Breast epithelium (tissue), 4 donors: Measurements from ENCODE around the gene POLDIP2. TPM values are rescaled to one million over a fixed set of nuclear protein-coding genes. Genes with fewer than 3 reads are reported as not detected.

Experiments
- DNase-seq, 2 donors: peaks; one replicate each; pipeline ENCODE4 v3.0.0-alpha.2; 2019; ENCODE audit warnings: low spot score in 2 of 2
- H3K27ac ChIP-seq, 2 donors: fragments of 200-600 bp; sonication (generic) in 1 of 2; one replicate each; pipeline ENCODE4 v1.5.1; 2016 to 2019; ENCODE audit warnings: mild to moderate bottlenecking in 1 of 2
- H3K27me3 ChIP-seq, 2 donors: fragments of 200-600 bp; sonication (generic) in 1 of 2; one replicate each; pipeline versions ENCODE4 v1.5.1 to v1.6.0; 2017 to 2019; ENCODE audit warnings: control low read depth in 1 of 2, mild to moderate bottlenecking in 1 of 2
- H3K36me3 ChIP-seq: fragments of 200-600 bp; one replicate; pipeline ENCODE4 v1.5.1; 2019
- H3K4me1 ChIP-seq, 2 donors: fragments of 200-600 bp; sonication (generic); one replicate each; pipeline ENCODE4 v1.5.1; 2016 to 2019; ENCODE audit warnings: control low read depth in 1 of 2
- H3K4me3 ChIP-seq, 3 donors: fragments of 200-600 bp; sonication (generic); 1 replicate in 2 of 3; 2 replicates in 1 of 3; pipeline ENCODE4 v1.5.1; 2016 to 2019; ENCODE audit warnings: mild to moderate bottlenecking in 3 of 3, moderate library complexity in 2 of 3
- H3K9me3 ChIP-seq, 2 donors: fragments of 200-600 bp; sonication (generic) in 1 of 2; one replicate each; pipeline ENCODE4 v1.5.1; 2016 to 2019; ENCODE audit warnings: control low read depth in 1 of 2
- POLR2A ChIP-seq: fragments of 450-650 bp; IDR thresholded peaks from one replicate; pipeline ENCODE4 v1.6.1; 2016; ENCODE audit warnings: antibody characterized with exemption, mild to moderate bottlenecking, moderate library complexity
- POLR2AphosphoS5 ChIP-seq, 3 donors: sonication (generic); formaldehyde crosslinking; IDR thresholded peaks; one replicate each; pipeline ENCODE4 v1.6.1; 2017; ENCODE audit warnings: antibody characterized with exemption in 3 of 3
- intact Hi-C: fragments of 100-400 bp; cut with DNase I; formaldehyde crosslinking; loops from one replicate; pipeline ENCODE4 v1.15.1; 2023; ENCODE audit warnings: low total_unique reads
- total RNA-seq, 3 donors: library from RNA; depleted of rRNA; stranded (reverse); fragments of >200 nt; gene quantifications; one replicate each; pipeline ENCODE4 v1.1.0, GENCODE V29; 2016
- TF ChIP-seq, protein P1 (sequence below), 3 donors: fragments of 450-650 bp; IDR thresholded peaks; one replicate each; pipeline ENCODE4 v1.5.1; 2016 to 2017; ENCODE audit warnings: antibody characterized with exemption in 3 of 3, mild to moderate bottlenecking in 3 of 3, moderate library complexity in 3 of 3

Gene POLDIP2, protein sequence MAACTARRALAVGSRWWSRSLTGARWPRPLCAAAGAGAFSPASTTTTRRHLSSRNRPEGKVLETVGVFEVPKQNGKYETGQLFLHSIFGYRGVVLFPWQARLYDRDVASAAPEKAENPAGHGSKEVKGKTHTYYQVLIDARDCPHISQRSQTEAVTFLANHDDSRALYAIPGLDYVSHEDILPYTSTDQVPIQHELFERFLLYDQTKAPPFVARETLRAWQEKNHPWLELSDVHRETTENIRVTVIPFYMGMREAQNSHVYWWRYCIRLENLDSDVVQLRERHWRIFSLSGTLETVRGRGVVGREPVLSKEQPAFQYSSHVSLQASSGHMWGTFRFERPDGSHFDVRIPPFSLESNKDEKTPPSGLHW
- total RNA-seq = 10 to 100 TPM; 64.5 to 85.0 (median 69.8) TPM

DNA sequence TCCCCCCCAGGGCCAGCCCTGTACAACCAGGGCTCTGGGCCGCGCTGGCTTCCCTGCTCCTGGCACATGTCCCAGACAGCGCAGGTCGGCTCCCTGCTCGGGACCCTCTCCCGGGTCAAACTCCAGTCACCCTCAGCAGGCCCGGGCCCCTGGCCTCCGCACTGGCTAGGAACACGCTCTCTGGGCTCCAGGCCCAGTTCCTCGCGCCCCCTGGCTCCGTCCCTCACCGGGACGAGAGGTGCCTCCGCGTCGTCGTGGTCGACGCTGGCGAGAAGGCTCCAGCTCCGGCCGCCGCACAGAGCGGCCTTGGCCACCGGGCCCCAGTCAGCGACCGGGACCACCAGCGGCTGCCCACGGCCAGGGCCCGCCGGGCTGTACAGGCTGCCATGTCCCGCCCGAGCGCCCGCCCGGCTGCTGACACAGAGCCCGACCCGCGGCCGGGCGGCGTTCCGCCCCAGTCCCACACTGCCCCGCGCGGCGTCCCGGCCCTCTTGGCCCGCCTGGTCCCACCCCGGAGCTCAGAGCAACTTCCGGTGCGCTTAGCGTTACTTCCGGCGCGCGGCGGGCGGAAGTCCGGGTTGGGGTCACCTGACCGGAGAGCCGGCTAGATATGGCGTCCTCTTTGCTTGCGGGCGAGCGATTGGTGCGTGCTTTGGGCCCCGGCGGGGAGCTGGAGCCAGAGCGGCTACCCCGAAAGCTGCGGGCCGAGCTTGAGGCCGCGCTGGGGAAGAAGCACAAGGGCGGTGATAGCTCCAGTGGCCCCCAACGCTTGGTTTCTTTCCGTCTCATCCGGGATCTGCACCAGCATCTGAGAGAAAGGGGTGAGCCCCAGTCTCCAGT is at the start of gene POLDIP2:
Gene POLDIP2 (minus strand): TSS at position 467 of the 840 bp plus-strand sequence. CDS start 79 bp downstream, at position 388.
- no peaks in the 10 kb centered on the region for H3K9me3 ChIP-seq
- peak within 1 kb of the TSS; percentile 90 to 91 for H3K27ac ChIP-seq
- TF ChIP-seq POLR2AphosphoS5 (IDR thresholded peaks at IDR 0.05) (peak; percentile 91 to 94 (median 93)), POLR2A (peak; percentile 65)
- TF ChIP-seq, protein P1, sequence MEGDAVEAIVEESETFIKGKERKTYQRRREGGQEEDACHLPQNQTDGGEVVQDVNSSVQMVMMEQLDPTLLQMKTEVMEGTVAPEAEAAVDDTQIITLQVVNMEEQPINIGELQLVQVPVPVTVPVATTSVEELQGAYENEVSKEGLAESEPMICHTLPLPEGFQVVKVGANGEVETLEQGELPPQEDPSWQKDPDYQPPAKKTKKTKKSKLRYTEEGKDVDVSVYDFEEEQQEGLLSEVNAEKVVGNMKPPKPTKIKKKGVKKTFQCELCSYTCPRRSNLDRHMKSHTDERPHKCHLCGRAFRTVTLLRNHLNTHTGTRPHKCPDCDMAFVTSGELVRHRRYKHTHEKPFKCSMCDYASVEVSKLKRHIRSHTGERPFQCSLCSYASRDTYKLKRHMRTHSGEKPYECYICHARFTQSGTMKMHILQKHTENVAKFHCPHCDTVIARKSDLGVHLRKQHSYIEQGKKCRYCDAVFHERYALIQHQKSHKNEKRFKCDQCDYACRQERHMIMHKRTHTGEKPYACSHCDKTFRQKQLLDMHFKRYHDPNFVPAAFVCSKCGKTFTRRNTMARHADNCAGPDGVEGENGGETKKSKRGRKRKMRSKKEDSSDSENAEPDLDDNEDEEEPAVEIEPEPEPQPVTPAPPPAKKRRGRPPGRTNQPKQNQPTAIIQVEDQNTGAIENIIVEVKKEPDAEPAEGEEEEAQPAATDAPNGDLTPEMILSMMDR (IDR thresholded peaks at IDR 0.05) = no peak

DNA sequence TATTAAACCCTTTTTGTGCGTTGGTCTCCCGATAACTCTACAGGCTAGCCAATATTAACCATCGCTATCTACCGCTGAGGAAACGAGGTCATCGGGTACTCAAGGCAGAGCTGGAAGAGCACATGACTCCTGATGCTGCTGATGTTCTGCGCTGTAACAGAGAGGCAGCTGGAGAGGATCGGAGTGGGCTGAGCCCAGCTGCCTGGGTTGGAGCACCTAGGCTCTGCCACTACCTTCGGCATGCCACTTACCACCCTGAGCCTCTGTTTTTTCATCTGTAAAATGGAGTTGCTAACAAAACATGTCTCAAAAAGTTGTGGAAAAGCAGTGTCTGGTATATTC is 49.1 kb upstream of the POLDIP2 start:
- H3K4me3 ChIP-seq = peak overlapping the region; percentile 72 to 99 (median 83)
- H3K27ac ChIP-seq = peak overlapping the region; percentile 63 to 86
- H3K27me3 ChIP-seq = no peaks in the 10 kb centered on the region
- TF ChIP-seq POLR2A (no peak), POLR2AphosphoS5 (IDR thresholded peaks at IDR 0.05) (no peak)
- TF ChIP-seq, protein P1 (IDR thresholded peaks at IDR 0.05) = no peak
- intact Hi-C loops = no loop called here
- no peaks in the 10 kb centered on the region for H3K36me3 ChIP-seq
- peaks cover 0 to 3% of the 10 kb centered on the region in 2 donors for H3K4me1 ChIP-seq
- H3K9me3 ChIP-seq = no peaks in the 10 kb centered on the region
- no peak for DNase-seq

More for the DNA sequence above, at the start of gene POLDIP2:
- peak within 1 kb of the TSS; percentile 87 to 100 (median 93) for H3K4me3 ChIP-seq
- intact Hi-C loops = no loop called here
- peaks cover 0 to 19% of the 10 kb centered on the region in 2 donors for H3K4me1 ChIP-seq
- H3K36me3 ChIP-seq = peaks cover 6% of the 10 kb centered on the region
- no peaks in the 10 kb centered on the region for H3K27me3 ChIP-seq
- DNase-seq = peak; percentile 94 to 95

DNA sequence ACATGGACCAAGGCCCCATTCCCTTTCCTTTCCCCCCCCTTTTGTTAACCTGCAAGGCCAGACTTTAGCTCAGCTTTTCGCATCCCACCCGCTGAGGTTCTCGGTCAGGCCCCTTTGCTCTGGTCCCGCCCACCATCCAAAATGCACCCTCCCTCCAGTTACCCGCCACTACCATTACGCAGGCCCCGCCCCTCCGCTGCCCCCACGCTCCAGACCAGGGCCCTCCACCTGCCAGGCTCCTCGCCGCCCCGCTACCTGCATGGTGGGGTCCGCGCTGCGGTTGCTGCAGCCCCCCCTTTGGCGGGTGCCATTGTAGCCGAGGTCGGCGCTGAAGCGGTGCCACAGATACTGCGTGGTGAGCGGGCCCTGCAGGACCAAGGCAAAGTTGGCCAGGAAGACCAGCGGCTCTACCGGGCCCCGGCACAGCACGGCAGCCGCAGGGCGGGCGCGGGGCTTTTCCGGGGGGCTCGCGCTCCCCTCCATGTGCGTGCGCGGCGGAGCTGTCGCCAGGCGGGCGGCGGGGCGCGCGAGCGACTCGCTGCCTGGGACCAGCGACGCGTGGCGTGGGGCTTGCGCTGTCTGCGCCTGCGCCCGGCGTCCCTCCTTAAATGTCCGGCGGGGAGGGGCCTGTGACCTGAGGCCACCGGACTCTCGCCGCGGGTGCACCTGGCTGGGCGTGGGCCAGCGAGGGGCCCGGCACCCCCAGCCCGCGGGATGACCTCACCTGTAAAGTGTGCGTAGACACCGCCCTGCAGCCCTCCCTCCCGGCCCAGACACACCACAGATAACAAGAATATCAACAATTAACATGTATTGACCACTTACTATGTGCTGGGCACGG is 48.5 kb upstream of the POLDIP2 start, which contains the start of gene SLC46A1:
Gene SLC46A1 (minus strand): TSS at position 581 of the 841 bp plus-strand sequence. CDS start 98 bp downstream, at position 483.
- Histone ChIP-seq H3K4me1 (peaks cover 0 to 3% of the 10 kb centered on the region in 2 donors), H3K9me3 (no peaks in the 10 kb centered on the region), H3K27ac (peak within 1 kb of the TSS; percentile 63 to 86), H3K4me3 (peak within 1 kb of the TSS; percentile 72 to 99 (median 83)), H3K36me3 (no peaks in the 10 kb centered on the region), H3K27me3 (no peaks in the 10 kb centered on the region)
- TF ChIP-seq, protein P1 (IDR thresholded peaks at IDR 0.05) = no peak
- TF ChIP-seq POLR2AphosphoS5 (IDR thresholded peaks at IDR 0.05) = peak in 1 of 3 donors; percentile 16
- intact Hi-C loops = no loop called here
- peak in 1 of 2 donors; percentile 50 for DNase-seq

DNA sequence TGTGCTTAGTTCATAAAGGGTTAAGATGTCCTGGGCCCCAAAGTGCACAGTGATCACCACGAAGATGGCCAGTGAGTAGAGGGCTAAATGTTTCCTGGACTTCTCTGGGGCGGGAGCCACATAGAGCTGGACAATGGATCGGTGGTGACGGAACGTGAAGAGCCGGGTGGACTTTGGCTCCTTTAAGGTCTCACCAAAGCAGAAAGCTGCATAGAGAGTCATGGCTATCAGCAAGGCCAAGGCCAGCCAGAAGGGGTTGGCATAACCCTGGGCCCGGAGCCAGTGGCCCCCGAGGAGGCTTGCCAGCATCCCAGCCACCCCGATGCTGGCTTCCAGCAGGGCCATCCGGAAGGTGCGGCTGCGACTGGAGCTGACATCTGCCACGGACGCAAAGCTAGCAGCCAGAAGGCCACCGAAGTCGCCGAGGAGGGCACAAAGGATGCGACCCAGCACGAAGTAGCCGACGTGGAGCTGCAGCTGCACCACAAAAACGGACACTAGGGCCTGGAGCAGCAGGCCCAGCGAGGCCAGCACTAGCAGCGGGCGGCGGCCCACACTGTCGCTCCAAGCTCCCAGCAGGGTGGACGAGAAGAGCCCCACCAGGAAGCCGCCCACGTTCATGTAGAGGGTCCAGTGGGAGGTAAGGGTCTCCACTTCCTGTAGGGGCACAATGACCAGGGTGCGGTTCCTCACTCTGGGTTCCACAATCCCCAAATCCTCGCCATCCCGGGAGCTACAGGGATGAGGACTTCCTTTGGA is 47.7 kb upstream of the POLDIP2 start:
- Histone ChIP-seq H3K9me3 (no peaks in the 10 kb centered on the region), H3K4me3 (peak overlapping the region; percentile 72 to 99 (median 83)), H3K36me3 (no peaks in the 10 kb centered on the region), H3K27me3 (no peaks in the 10 kb centered on the region), H3K4me1 (peaks cover 0 to 3% of the 10 kb centered on the region in 2 donors), H3K27ac (peak overlapping the region; percentile 63 to 86)
- no peak for TF ChIP-seq POLR2AphosphoS5 (IDR thresholded peaks at IDR 0.05)
- TF ChIP-seq, protein P1 (IDR thresholded peaks at IDR 0.05) = no peak
- no peak for TF ChIP-seq POLR2A
- no peak for DNase-seq
- intact Hi-C loops = no loop called here
